PC-9 (cell line): ENCODE data around the gene CCDC141.

Source experiments
- EZH2 ChIP-seq: fragments of 200-600 bp; sonication (generic); IDR thresholded peaks from 2 replicates; pipeline ENCODE4 v1.8.0; 2017; ENCODE audit warnings: antibody characterized with exemption, low read depth
- TF ChIP-seq, protein P1 (sequence below): fragments of 200-600 bp; sonication (generic); conservative IDR thresholded peaks from 2 replicates; pipeline ENCODE4 v1.6.1; 2017; ENCODE audit warnings: mixed run types, antibody characterized with exemption, mild to moderate bottlenecking, moderate library complexity

DNA sequence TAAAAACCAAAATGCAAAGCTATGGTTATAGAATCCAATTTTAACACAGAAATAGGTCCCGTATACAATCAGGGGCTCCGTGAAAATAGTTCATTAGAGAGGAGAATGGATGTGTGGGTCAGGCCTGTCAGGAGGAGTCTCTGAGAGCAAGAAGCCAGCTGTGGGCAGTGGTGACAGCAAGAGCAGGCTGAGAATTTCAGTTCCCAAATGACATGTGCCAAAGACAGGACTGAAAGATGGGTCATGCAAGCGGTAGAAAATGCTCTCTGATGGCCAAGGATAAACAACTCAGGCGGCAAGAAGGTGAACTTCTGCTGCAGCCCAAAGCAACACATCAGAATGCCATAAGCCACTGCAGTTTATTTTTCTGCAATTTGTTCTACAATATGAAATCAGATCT is 100.4 kb downstream of the CCDC141 start:
- TF ChIP-seq, protein P1, sequence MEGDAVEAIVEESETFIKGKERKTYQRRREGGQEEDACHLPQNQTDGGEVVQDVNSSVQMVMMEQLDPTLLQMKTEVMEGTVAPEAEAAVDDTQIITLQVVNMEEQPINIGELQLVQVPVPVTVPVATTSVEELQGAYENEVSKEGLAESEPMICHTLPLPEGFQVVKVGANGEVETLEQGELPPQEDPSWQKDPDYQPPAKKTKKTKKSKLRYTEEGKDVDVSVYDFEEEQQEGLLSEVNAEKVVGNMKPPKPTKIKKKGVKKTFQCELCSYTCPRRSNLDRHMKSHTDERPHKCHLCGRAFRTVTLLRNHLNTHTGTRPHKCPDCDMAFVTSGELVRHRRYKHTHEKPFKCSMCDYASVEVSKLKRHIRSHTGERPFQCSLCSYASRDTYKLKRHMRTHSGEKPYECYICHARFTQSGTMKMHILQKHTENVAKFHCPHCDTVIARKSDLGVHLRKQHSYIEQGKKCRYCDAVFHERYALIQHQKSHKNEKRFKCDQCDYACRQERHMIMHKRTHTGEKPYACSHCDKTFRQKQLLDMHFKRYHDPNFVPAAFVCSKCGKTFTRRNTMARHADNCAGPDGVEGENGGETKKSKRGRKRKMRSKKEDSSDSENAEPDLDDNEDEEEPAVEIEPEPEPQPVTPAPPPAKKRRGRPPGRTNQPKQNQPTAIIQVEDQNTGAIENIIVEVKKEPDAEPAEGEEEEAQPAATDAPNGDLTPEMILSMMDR: no peak
- TF ChIP-seq EZH2: no peak
